Natural killer cell (primary cell): Measurements from ENCODE around the gene ABITRAM. TPM values are rescaled to one million over a fixed set of nuclear protein-coding genes. Genes with fewer than 3 reads are reported as not detected.

ENCODE experiments used
- ATAC-seq, 3 donors: fragments of 150-1000 bp in 2 of 3; fragments of 200-7000 bp in 1 of 3; cut with Tn5 transposase; 1 replicate in 1 of 3; 2 replicates in 2 of 3; pipeline ENCODE4 v1.10.0; 2021; ENCODE audit warnings: mild to moderate bottlenecking in 2 of 3, moderate library complexity in 2 of 3
- DNase-seq, 2 donors: peaks; one replicate each; pipeline versions ENCODE4 v3.0.0 to v3.0.0-alpha.2; 2013 to 2021; ENCODE audit warnings: mixed read lengths in 1 of 2
- H3K27ac ChIP-seq: one replicate; pipeline ENCODE4 v1.5.1; 2013; ENCODE audit warnings: mild to moderate bottlenecking, low read length
- H3K27me3 ChIP-seq: one replicate; pipeline ENCODE4 v1.6.1; 2013; ENCODE audit warnings: low read length; ENCODE audit not compliant: control insufficient read depth, insufficient read depth
- H3K36me3 ChIP-seq: one replicate; pipeline ENCODE4 v1.6.1; 2013; ENCODE audit warnings: low read length; ENCODE audit not compliant: control insufficient read depth, insufficient read depth
- H3K4me1 ChIP-seq: one replicate; pipeline ENCODE4 v1.6.1; 2013; ENCODE audit warnings: low read length; ENCODE audit not compliant: control insufficient read depth, insufficient read depth
- H3K4me3 ChIP-seq: one replicate; pipeline ENCODE4 v1.5.1; 2013; ENCODE audit warnings: low read length
- H3K9me3 ChIP-seq: one replicate; pipeline ENCODE4 v1.6.1; 2013; ENCODE audit warnings: low read length; ENCODE audit not compliant: control insufficient read depth, insufficient read depth
- H3K27ac Mint-ChIP-seq, 2 donors: one replicate each; pipeline ENCODE4 v1.8.0; 2022; ENCODE audit warnings: mild to moderate bottlenecking in 2 of 2, mixed read lengths in 2 of 2, moderate library complexity in 1 of 2
- H3K27me3 Mint-ChIP-seq, 2 donors: one replicate each; pipeline ENCODE4 v1.8.0; 2022; ENCODE audit warnings: low read depth in 2 of 2, mixed read lengths in 2 of 2
- H3K36me3 Mint-ChIP-seq: one replicate; pipeline ENCODE4 v1.8.0; 2022; ENCODE audit warnings: mixed read lengths
- H3K4me1 Mint-ChIP-seq, 2 donors: one replicate each; pipeline ENCODE4 v1.8.0; 2022; ENCODE audit warnings: mixed read lengths in 2 of 2
- H3K4me3 Mint-ChIP-seq: one replicate; pipeline ENCODE4 v1.8.0; 2022; ENCODE audit warnings: mild to moderate bottlenecking, moderate library complexity, mixed read lengths
- H3K9me3 Mint-ChIP-seq, 2 donors: one replicate each; pipeline ENCODE4 v1.8.0; 2022; ENCODE audit warnings: mixed read lengths in 2 of 2
- CTCF ChIP-seq: fragments of 200-600 bp; IDR thresholded peaks from one replicate; pipeline ENCODE4 v1.8.0; 2022; ENCODE audit warnings: antibody characterized with exemption
- WGBS: methylation state at CpG from one replicate; pipeline ENCODE4 v1.1.7; 2013; ENCODE audit warnings: missing lambda C conversion rate; ENCODE audit not compliant: insufficient coverage; 5-methylcytosine and 5-hydroxymethylcytosine counted together
- intact Hi-C: fragments of 100-400 bp; cut with micrococcal nuclease; formaldehyde crosslinking; loops from one replicate; pipeline ENCODE4 v1.14.2; 2022
- total RNA-seq, 4 donors: library from RNA; stranded (reverse); fragments of 120-200 nt in 1 of 4; gene quantifications; one replicate each; pipeline versions ENCODE4 v1.2.3 to v1.2.4, GENCODE V29; 2013 to 2022

ABITRAM gene
- total RNA-seq, 3 donors from 2014 or later (not counting 1 experiment from before 2014, with no cell fraction given), result 5.9 to 8.1 (median 7.4) TPM

GRCh38 chr9:108980893-108981292 is 46.7 kb downstream of the ABITRAM start:
- Histone ChIP-seq H3K4me3 (no peak overlapping the region), H3K9me3 (no peaks in the 10 kb centered on the region), H3K27ac (no peak overlapping the region), H3K36me3 (no peaks in the 10 kb centered on the region), H3K4me1 (no peaks in the 10 kb centered on the region), H3K27me3 (no peaks in the 10 kb centered on the region)
- DNase-seq (no peak), ATAC-seq (no peak)
- no peaks in the 10 kb centered on the region for H3K9me3 Mint-ChIP-seq
- no peaks in the 10 kb centered on the region for H3K4me1 Mint-ChIP-seq
- no peaks in the 10 kb centered on the region for H3K36me3 Mint-ChIP-seq
- intact Hi-C loops, result no loop called here
- WGBS, result 100% methylated on average over 2 of the region's 2 CpGs
- H3K4me3 Mint-ChIP-seq, result no peak overlapping the region
- no peaks in the 10 kb centered on the region for H3K27me3 Mint-ChIP-seq
- no peak overlapping the region for H3K27ac Mint-ChIP-seq
- no peak for TF ChIP-seq CTCF

GRCh38 chr9:108983885-108984284 is 49.7 kb downstream of the ABITRAM start:
- H3K9me3 Mint-ChIP-seq, result no peaks in the 10 kb centered on the region
- intact Hi-C loops, result no loop called here
- no peak for ATAC-seq
- H3K27ac Mint-ChIP-seq, result no peak overlapping the region
- Histone ChIP-seq H3K27ac (no peak overlapping the region), H3K4me3 (no peak overlapping the region), H3K4me1 (no peaks in the 10 kb centered on the region), H3K9me3 (no peaks in the 10 kb centered on the region), H3K27me3 (no peaks in the 10 kb centered on the region), H3K36me3 (no peaks in the 10 kb centered on the region)
- H3K4me1 Mint-ChIP-seq, result no peaks in the 10 kb centered on the region
- TF ChIP-seq CTCF, result no peak
- H3K36me3 Mint-ChIP-seq, result no peaks in the 10 kb centered on the region
- H3K4me3 Mint-ChIP-seq, result no peak overlapping the region
- no peaks in the 10 kb centered on the region for H3K27me3 Mint-ChIP-seq
- no peak for DNase-seq

Other genes starting within 250 kb of the ABITRAM start
- gene ACTL7B, start 78.4 kb upstream of the ABITRAM start, total RNA-seq, result under 1 TPM in 1 of 3 donors, not detected in 2; 0.20 TPM
- not detected for gene ACTL7A, start 72.1 kb upstream of the ABITRAM start, total RNA-seq
- gene ELP1, start 276 bp upstream of the ABITRAM start, total RNA-seq, result 10 to 100 TPM; 21.8 to 33.0 (median 28.2) TPM
- 1 to 10 TPM; 2.6 to 7.6 (median 2.7) TPM for gene CTNNAL1, start 79.1 kb downstream of the ABITRAM start, total RNA-seq
- 10 to 100 TPM; 14.5 to 22.5 (median 21.8) TPM for gene TMEM245, start 185.5 kb downstream of the ABITRAM start, total RNA-seq
- gene FRRS1L, start 232.8 kb downstream of the ABITRAM start, total RNA-seq, result not detected